ENCODE data around the gene ISG20.

Gene ISG20

DNA sequence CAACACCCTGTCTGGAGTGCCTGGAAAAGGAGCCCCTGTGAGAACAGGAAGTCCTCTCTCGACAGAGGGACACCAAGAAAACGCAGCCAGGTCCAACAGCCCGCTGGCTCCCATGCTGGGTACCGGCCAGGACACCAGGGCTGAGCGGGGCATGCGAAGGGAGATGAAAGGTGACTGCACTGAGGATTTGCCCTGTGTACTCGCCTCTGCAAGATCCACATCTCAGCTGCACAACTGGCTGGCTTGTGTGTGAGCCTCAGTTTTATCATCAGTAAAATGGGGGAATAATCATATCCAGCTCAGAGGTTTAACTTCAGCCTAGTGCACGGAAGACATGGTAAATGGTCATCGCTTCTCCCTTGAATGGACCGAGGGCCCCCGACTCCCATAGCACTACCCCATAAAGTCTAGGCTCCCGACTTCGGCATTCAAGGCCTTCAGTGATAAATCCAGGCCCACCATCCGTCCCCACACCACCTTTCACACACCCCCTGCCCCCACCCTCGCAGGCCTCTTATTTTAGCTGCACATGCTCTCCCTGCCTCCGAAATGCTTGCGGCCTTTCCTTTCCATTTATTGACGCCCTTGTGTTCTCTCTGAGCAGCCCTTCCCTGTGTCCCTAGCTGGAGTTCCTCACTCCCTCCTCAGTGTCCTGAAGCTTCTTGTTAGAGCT, 15.8 kb downstream of the ISG20 start:
- ChIA-PET CTCF (interaction anchor here (1.0 to 7.8 kb wide), 3 partner anchors 9 to 180 kb away, joined by 3 to 81 read pairs (median 5); no protein-coding TSS in a partner anchor), POLR2A (interaction anchor here (0.6 kb wide), 1 partner anchor 244 kb away, joined by 3 read pairs; no protein-coding TSS in a partner anchor)
- H3K27ac ChIP-seq (ENCODE audit: extremely low read depth, low read depth, low read length), result no peak overlapping the region
- H3K4me3 ChIP-seq (ENCODE audit: low read depth, low read length), result no peak overlapping the region
- H3K4me1 ChIP-seq (ENCODE audit: control insufficient read depth, insufficient read depth, low read length), result no peaks in the 10 kb centered on the region
- H3K9me3 ChIP-seq (ENCODE audit: control insufficient read depth, insufficient read depth, low read depth, low read length), result no peaks in the 10 kb centered on the region
- no peak for TF ChIP-seq ZNF140 (tag by site-specific recombination; IDR thresholded peaks at IDR 0.05)
- TF ChIP-seq KLF16 (tag by site-specific recombination; IDR thresholded peaks at IDR 0.05), result no peak
- TF ChIP-seq IKZF3 (tag by site-specific recombination; IDR thresholded peaks at IDR 0.05), result no peak
- TF ChIP-seq TRIM28 (IDR thresholded peaks at IDR 0.05; ENCODE audit: borderline replicate concordance, low read length), result no peak
- TF ChIP-seq ZNF211 (tag by site-specific recombination; IDR thresholded peaks at IDR 0.05; ENCODE audit: low read depth), result no peak
- no peak for TF ChIP-seq PRDM4 (tag by site-specific recombination; IDR thresholded peaks at IDR 0.05)
- TF ChIP-seq ZSCAN4 (tag by site-specific recombination; IDR thresholded peaks at IDR 0.05), result no peak
- TF ChIP-seq ELK4 (IDR thresholded peaks at IDR 0.05; ENCODE audit: borderline replicate concordance, low read depth, low read length), result no peak
- no peak for TF ChIP-seq ZNF707 (tag by site-specific recombination; IDR thresholded peaks at IDR 0.05)
- H3K36me3 ChIP-seq (ENCODE audit: control insufficient read depth in 2 of 2, insufficient read depth in 1 of 2, low read length in 2 of 2), result no peaks in the 10 kb centered on the region

GRCh38 chr15:88655103-88655553, 16.3 kb downstream of the ISG20 start:
- POLR2A ChIA-PET, result interaction anchor here (0.6 kb wide), 1 partner anchor 243 kb away, joined by 3 read pairs; no protein-coding TSS in a partner anchor
- Histone ChIP-seq H3K27ac (ENCODE audit: extremely low read depth, low read depth, low read length) (no peak overlapping the region), H3K4me1 (ENCODE audit: control insufficient read depth, insufficient read depth, low read length) (no peaks in the 10 kb centered on the region), H3K9me3 (ENCODE audit: control insufficient read depth, insufficient read depth, low read depth, low read length) (no peaks in the 10 kb centered on the region), H3K4me3 (ENCODE audit: low read depth, low read length) (no peak overlapping the region), H3K36me3 (ENCODE audit: control insufficient read depth in 2 of 2, insufficient read depth in 1 of 2, low read length in 2 of 2) (no peaks in the 10 kb centered on the region)
- TF ChIP-seq SCRT2 (tag by site-specific recombination; IDR thresholded peaks at IDR 0.05) (no peak), ZNF624 (tag by site-specific recombination; IDR thresholded peaks at IDR 0.05) (no peak), ZNF707 (tag by site-specific recombination; IDR thresholded peaks at IDR 0.05) (no peak), PRDM4 (tag by site-specific recombination; IDR thresholded peaks at IDR 0.05) (no peak), ZNF600 (tag by site-specific recombination; IDR thresholded peaks at IDR 0.05) (no peak)
- CTCF ChIA-PET, result interaction anchor here (0.7 to 7.8 kb wide), 6 partner anchors 9 to 402 kb away, joined by 3 to 81 read pairs (median 5); partner anchors contain the start of gene ISG20
